ENCODE measurements around the gene CCR8.
A peak's percentile ranks its signal among the peaks of the same experiment; 100 is the strongest.
"Not testable (repeated sequence)": the region's sequence is repeated elsewhere in the genome, so short reads cannot be mapped to it uniquely, and the experiment has no call there.

CCR8 gene

GRCh38 chr3:39317571-39318169, 11.8 kb upstream of the CCR8 start:
- DNase-seq, result no peak

- no peak for DNase-seq
These were observed 11.2 kb upstream of the CCR8 start for GRCh38 chr3:39318301-39318700.

DNA sequence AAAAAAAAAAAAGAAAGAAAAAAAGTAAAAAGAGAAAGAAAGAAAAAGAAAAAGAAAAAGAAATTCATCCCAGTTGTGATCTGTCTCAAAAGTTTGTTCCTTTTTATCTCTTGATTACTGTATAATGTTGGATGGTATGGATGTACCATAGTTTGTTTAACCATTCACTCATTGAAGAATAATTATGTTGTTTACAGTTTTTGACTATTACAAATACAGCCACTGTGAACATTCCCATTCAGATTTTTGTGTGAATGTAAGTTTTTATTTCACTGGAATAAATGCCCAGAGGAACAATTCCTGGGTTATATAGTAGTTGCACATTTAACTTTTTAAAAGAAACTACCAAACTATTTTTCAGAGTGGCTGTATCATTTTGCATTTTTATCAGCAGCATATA, 10.3 kb upstream of the CCR8 start:
- no peak for DNase-seq

DNA sequence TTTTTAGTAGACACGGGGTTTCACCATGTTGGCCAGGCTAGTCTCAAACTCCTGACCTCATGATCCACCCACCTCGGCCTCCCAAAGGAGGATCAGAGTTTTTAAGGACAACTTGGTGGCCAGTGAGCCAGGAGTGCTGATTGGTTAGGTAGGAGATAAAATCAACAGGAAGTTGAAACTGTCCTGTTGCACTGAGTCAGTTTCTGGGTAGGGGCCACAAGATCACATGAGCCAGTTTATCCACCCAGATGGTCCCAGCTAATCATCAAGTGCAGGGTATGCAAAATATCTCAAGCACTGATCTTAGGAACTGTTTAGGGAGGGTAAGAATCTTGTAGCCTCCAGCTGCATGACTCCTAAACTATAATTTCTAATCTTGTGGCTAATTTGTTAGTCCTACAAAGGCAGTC, 7.9 kb upstream of the CCR8 start:
- not testable (repeated sequence) for DNase-seq

GRCh38 chr3:39322209-39322715, 7.2 kb upstream of the CCR8 start:
- not testable (repeated sequence) for DNase-seq

DNA sequence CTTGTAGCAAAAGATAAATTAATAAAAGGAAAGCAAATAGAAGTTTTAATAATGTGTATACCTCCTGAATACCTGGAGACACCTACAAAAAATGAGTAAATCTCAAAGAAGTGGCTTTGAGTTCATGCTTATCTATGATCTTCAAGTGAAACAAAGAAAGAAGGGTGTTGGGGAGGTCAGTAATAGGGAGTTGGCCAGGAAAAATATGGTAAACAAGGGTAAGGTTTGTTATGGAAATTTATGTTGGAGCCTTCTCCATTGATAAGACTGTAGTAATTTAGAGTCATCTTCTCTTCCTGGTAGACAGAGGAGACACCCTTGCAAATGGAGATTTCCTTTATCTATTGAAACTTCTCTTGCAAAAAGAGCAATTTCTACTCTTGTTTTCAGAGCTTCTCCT, 6.6 kb upstream of the CCR8 start:
- no peak for DNase-seq

DNA sequence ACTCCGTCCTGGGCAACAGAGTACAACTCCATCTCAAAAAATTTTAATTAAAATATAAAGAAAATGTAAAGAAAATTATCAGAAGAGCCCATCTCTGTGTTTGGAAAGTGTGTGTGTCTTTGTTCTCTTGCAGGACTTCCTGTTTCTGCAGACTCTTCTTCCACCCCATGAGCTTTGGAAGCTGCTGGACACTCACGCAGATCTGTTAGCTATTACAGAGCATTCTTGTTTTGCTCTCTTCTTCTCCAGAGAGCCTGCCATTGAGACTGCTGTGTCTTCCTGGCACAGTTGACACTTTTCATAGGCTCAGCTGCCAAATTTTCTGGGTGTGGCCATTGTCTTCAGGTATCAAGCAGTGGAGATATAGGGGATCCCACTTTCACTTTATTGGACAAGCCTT, 6.0 kb upstream of the CCR8 start:
- DNase-seq, result no peak

GRCh38 chr3:39325236-39325635, 4.3 kb upstream of the CCR8 start:
- DNase-seq, result no peak

DNA sequence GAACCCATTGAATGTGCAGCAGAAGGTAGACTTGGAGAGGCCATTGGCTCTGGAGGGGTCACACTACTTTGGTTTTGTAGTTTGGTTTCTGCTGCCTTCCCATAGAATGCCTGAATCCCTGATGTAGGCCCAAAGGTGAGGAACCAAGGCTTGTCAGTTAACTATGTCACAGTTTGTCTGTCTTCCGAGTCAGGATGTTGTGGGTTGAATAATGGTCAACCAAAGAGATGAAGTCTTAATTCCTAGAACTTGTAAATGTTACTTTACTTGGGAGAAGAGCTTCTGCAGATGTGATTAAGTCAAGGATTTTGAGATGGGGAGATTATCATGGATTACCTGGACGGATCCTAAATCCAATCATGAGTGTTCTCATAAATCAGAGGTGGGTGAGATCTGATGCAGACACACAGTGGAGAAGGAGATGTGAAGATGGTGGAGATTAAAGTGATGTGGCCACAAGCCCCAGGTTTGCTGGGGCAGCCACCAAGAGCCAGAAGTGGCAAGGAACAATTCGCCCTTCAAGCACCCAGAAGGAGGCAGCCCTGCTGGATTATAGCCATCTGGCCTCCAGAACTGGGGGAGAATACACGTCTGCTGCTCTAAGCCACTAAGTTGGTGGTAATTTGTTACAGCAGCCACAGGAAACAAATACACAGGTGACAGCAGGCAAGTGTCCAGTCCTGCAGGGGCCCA, 2.3 kb upstream of the CCR8 start:
- DNase-seq, result no peak

DNA sequence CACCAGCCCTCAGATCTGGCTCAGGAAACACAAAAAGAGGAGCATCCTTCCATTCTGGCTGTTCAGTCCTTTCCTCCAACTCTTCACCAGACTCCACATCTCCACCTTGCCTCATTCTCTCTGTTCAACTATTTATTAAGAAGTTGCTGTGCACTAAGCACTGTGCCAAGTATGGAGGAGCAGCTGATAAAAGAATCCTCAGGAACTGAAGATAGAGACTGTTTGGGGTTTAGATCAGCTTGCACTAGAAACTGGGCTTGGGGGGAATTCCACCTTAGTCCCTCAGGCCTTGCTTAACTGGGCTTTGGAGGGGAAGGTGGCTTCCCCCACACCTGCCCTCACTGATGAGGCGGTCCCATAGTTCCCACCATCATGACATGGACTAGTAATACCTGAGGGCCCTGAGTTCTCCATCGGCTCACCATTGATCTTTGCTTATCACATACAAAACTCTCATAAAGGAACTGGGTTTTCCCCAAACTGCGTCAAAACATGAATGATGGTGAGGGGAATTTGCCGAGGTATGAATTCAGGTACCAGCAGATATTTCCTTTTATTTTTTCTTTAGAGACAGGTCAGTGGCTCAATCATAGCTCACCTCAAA, 1.7 kb upstream of the CCR8 start:
- no peak for DNase-seq

DNA sequence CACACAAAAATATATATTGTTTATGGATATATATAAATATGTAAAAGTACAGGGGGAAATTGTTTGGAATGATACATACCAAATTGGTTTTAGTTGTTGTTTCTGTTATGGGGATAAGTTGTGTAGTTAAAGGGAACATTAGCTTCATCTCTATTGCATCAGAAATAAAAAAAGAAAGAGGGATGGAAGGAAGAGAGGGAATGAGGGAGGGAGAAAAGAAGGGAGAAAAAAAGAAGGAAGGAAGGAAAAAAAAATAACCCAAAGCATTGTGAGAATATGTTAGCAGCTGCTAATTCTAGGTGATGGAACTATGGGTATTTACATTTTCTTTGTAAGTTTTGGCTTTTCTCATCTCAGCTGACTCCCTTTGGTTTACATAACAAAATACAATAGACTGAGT, 1.3 kb downstream of the CCR8 start:
- DNase-seq, result no peak

DNA sequence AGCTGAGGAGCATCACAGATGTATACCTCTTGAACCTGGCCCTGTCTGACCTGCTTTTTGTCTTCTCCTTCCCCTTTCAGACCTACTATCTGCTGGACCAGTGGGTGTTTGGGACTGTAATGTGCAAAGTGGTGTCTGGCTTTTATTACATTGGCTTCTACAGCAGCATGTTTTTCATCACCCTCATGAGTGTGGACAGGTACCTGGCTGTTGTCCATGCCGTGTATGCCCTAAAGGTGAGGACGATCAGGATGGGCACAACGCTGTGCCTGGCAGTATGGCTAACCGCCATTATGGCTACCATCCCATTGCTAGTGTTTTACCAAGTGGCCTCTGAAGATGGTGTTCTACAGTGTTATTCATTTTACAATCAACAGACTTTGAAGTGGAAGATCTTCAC, 3.0 kb downstream of the CCR8 start:
- no peak for DNase-seq

GRCh38 chr3:39333607-39334006, 4.1 kb downstream of the CCR8 start:
- no peak for DNase-seq

DNA sequence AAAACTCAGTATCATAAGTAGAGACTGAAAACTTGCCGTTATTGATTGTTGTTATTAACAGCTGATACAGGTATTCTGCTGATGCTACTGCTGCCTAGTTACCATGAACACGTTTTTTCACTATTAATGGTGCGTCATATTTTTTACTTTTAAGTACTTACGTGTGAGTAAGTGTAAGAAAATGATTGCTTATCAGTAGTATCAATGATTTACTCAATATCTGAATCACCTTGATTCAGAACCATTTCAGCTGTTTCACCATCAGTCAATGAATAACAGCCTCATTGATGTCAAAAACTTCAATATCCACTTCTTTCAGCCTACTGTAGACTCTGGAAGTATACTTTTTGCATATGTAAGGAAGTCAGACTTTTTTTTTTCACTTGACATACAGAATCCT, 4.7 kb downstream of the CCR8 start:
- no peak for DNase-seq

GRCh38 chr3:39338201-39338600, 8.7 kb downstream of the CCR8 start:
- DNase-seq, result no peak

- no peak for DNase-seq
These were observed 9.6 kb downstream of the CCR8 start for GRCh38 chr3:39339086-39339485.

DNA sequence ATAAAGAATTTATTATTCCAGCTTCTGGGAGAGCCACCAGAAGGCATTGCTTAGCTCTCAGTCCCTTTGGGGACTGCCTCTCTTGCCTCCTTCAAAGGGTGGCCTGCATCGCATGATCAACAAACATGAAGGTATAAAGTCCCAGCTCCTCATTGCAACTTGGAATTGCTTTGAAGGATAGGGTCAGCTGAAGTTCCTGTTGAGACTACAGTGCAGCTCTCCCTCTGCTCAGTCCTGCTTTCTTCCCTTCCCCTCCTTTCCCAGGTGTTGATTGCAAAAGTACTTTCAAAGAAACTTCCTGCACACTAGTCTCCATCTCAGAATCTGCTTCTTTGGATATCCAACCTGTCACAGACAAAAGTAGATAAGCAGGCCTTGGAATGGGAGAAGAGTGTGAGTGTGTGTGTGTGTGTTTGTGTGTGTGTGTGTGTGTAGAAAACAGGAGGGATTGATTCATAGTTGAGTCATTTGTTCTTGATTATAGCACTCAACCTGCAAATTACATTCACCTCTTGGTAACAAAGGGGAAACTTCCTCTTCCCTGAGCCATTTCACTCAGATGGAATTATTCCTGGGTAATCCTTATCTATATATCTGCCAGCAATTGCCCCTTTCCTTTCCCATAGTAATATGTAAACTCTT, 13.7 kb downstream of the CCR8 start:
- DNase-seq, result no peak

DNA sequence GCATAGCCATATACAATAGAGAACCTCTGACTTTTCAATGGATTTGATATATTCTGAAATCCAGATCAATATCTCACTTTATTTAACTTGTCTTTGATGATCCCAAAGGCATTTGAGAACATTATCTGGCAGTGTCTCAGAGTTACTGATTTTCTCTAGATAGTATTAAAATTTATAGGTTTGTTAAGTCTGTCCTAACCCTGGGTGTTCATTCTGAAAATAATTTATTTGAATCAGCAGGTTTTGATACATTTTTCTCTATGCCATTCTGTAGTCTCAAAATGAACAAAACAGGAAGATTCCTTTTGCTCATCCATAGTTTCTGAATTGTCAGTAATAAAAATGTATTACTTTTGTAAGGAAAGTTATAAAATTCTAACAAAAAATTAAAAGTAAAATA, 14.3 kb downstream of the CCR8 start:
- DNase-seq, result no peak

- no peak for DNase-seq
These were observed 15.3 kb downstream of the CCR8 start for GRCh38 chr3:39344746-39345344.

DNA sequence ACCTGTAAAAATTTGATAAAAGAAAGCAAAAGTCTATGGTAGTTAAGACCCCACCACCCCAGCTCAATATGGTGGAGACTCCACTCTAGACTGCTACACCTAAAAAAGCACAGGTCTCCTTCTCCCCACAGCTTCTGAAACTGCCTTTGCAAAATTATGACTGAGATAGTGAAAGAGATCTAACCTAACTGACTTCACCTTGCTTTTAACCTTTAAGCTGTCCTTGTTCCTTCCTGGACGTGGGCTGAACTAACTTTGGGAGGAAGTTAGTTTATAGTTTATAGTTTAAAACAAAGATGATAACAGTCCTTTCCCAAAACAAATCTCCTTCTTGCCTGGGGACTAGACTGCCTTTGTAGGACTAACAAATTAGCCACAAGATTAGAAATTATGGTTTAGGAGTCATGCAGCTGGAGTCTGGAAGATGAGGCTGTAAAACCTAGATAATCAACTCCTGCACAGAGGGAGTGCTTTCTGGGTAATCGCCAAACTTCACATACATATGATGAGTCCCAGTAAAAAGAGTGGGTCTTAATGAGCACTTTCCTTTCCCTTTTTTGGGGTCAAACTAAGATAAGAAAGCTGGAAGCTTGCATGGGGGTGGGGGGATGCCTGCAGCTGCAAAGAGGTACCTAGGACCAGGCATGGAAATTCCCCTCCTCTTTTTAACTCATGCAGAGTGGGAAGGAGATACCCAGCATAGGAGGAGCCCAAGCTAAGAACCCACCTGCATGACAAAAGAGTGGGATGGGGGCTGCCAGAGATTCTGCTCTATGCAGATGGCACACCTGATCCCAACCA, 17.5 kb downstream of the CCR8 start:
- peak in 1 of 6 experiments; percentile 9 for DNase-seq

DNA sequence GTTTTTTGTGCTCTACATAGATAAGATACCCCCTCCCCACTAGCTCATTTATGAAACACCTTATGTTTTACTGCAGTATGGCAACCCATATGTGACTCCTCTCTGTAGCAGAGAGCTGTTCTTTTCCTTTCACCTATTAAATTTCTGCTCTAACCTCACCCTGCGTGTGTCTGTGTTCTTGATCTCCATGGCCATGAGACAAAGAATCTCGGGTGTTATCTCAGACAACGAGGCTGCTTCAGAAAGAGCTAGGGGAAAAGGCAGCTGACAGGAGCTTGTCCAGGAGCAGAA, 18.0 kb downstream of the CCR8 start:
- no peak for DNase-seq

DNA sequence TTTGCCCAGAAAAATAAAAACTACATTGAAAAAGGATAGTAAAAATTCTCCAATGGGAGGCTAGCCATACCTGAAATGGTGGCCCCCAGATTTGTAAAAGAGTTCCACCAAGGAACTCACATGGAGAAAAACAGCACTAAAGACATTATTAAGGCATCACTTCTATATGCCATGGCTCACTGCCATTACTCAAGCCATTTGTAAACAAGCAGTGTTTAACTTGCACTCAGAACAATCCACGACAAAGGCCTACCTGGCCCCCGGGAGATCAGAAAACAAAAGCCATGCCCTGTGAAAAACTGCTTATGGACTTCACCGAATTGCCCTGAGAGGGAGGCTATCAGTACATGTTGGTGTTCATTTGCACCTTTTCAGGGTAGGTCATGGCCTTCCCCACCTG, 19.6 kb downstream of the CCR8 start:
- DNase-seq, result no peak

DNA sequence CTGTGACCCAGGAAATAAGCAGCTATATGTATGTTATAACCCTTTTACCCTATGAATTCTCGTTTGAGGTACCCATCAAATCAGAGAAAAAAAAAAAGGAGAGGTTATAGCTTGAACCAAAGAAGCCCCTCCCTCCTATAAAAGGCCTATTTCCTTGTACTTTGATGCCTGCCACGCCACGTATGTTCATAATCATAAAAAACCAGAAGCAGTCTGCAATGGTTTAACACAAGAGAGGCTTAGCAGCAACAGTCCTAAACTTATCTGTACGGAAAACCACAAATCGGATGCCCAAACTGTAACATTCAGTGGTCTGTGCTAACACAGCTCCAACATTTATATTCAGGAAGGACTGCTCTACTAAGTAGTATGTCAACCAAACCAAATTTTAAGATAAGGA, 21.2 kb downstream of the CCR8 start:
- peak in 2 of 6 experiments; percentile 11 to 15 for DNase-seq
